Endodermal cell (in vitro differentiated cells): ENCODE measurements around the gene SLC32A1. TPM values are rescaled to one million over a fixed set of nuclear protein-coding genes. Genes with fewer than 3 reads are reported as not detected.
A peak's percentile ranks its signal among the peaks of the same experiment; 100 is the strongest.

Experiments used
- DNase-seq: peaks from one replicate; pipeline ENCODE4 v3.0.0-alpha.2; 2017
- H3K27ac ChIP-seq: 2 replicates; pipeline ENCODE4 v1.5.1; 2013; ENCODE audit warnings: mild to moderate bottlenecking, low read depth, low read length, moderate library complexity
- H3K27me3 ChIP-seq: 2 replicates; pipeline ENCODE4 v1.6.1; 2013; ENCODE audit warnings: mild to moderate bottlenecking, low read length, moderate library complexity; ENCODE audit not compliant: insufficient read depth, control insufficient read depth, poor library complexity, severe bottlenecking
- H3K36me3 ChIP-seq: 2 replicates; pipeline ENCODE4 v1.7.0; 2013; ENCODE audit warnings: mild to moderate bottlenecking, low read length, moderate library complexity; ENCODE audit not compliant: control insufficient read depth, insufficient read depth
- H3K4me1 ChIP-seq: one replicate; pipeline ENCODE4 v1.7.0; 2013; ENCODE audit warnings: low read length; ENCODE audit not compliant: control insufficient read depth, insufficient read depth
- H3K4me3 ChIP-seq: 2 replicates; pipeline ENCODE4 v1.5.1; 2013; ENCODE audit warnings: mild to moderate bottlenecking, low read length, moderate library complexity
- H3K9ac ChIP-seq: 2 replicates; pipeline ENCODE4 v1.6.1; 2013; ENCODE audit warnings: mild to moderate bottlenecking, low read length, moderate library complexity; ENCODE audit not compliant: poor library complexity, severe bottlenecking; ENCODE audit errors: extremely low read depth
- H3K9me3 ChIP-seq: 2 replicates; pipeline ENCODE4 v1.6.1; 2013; ENCODE audit warnings: mild to moderate bottlenecking, low read length, moderate library complexity; ENCODE audit not compliant: control insufficient read depth
- H3K27ac Mint-ChIP-seq: 2 replicates; pipeline ENCODE4 v1.8.0; 2020; ENCODE audit warnings: mixed read lengths
- H3K27me3 Mint-ChIP-seq: 2 replicates; pipeline ENCODE4 v1.8.0; 2021; ENCODE audit warnings: mild to moderate bottlenecking, mixed read lengths; ENCODE audit not compliant: insufficient read depth
- H3K36me3 Mint-ChIP-seq: 2 replicates; pipeline ENCODE4 v1.8.0; 2020; ENCODE audit warnings: low read depth, mixed read lengths
- H3K4me1 Mint-ChIP-seq: 2 replicates; pipeline ENCODE4 v1.8.0; 2020; ENCODE audit warnings: mixed read lengths
- H3K4me3 Mint-ChIP-seq: 2 replicates; pipeline ENCODE4 v1.8.0; 2020; ENCODE audit warnings: mild to moderate bottlenecking, moderate library complexity, mixed read lengths
- H3K9me3 Mint-ChIP-seq: 2 replicates; pipeline ENCODE4 v1.8.0; 2020; ENCODE audit warnings: mild to moderate bottlenecking, mixed read lengths
- CTCF ChIP-seq: fragments of 200-600 bp; sonication (generic); conservative IDR thresholded peaks from 2 replicates; pipeline ENCODE4 v1.5.0; 2021; ENCODE audit warnings: antibody characterized with exemption, mild to moderate bottlenecking
- WGBS, 2 experiments: methylation state at CpG; one replicate each; pipeline versions ENCODE4 v1.1.5 to v1.1.7; 2013; ENCODE audit warnings: missing lambda C conversion rate in 2 of 2, mixed read lengths in 1 of 2; ENCODE audit not compliant: insufficient coverage in 1 of 2, insufficient read length in 1 of 2; 5-methylcytosine and 5-hydroxymethylcytosine counted together
- total RNA-seq, 2 donors: library from RNA; stranded (reverse); fragmentation: NEBNext Ultra II Directional in 1 of 2; extraction: Animal tissue kit (Norgen Biotek cat#: 25700) in 1 of 2; gene quantifications; 2 replicates in 1 of 2; 3 replicates in 1 of 2; pipeline ENCODE4 v1.2.1, GENCODE V29; 2021

Gene SLC32A1
- total RNA-seq, 2 donors from 2014 or later, result not detected

DNA sequence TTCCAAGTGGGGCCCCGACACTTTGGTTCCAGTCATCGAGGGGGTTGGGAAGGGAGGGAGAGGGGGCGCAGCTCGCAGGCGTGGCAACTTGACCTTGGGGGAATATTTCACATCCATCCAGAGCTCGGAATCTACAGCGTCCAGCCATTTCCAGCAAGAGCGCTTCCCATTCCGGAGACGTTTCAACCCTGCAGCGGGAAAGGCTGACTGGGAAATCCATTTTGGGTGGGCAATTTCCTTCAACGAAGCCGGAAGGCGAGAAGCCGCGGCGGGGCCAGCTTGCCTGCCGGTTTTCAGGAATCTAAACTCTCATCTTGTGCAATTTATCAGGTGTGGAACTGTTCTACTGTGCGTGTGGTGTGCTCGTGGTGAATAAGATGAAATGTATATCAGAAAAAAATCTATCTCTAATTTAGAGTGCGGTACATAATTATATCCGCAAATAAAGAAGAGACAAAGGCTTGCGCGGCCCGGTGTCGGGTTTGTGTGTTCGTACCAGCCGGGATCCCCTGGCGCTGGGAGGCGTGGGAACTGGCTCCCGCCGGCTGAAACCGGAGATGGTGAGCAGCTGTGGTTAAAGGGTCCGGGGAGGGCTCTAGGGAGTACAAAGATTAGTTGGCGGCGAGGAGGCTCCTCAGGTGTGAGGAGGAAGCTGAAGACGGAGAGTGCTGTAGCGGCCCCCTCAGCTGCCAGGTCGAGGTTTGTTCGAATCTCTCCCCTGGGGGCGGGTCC, 4.8 kb downstream of the SLC32A1 start:
- Histone ChIP-seq H3K4me3 (no peak overlapping the region), H3K27me3 (peaks cover 100% of the 10 kb centered on the region), H3K9ac (no peak overlapping the region), H3K9me3 (no peaks in the 10 kb centered on the region), H3K27ac (no peak overlapping the region), H3K4me1 (peaks cover 15% of the 10 kb centered on the region), H3K36me3 (no peaks in the 10 kb centered on the region)
- peaks cover 37% of the 10 kb centered on the region for H3K4me1 Mint-ChIP-seq
- TF ChIP-seq CTCF, result no peak
- H3K4me3 Mint-ChIP-seq, result peak overlapping the region; percentile 38
- DNase-seq, result peak; percentile 88
- H3K27ac Mint-ChIP-seq, result no peak overlapping the region
- H3K27me3 Mint-ChIP-seq, result peaks cover 99% of the 10 kb centered on the region
- H3K36me3 Mint-ChIP-seq, result no peaks in the 10 kb centered on the region
- whole genome bisulfite sequencing, 2 experiments, result 1 to 3% methylated on average over 23 to 39 of the region's 41 CpGs
- peaks cover 2% of the 10 kb centered on the region for H3K9me3 Mint-ChIP-seq

- Histone ChIP-seq H3K4me1 (peaks cover 11% of the 10 kb centered on the region), H3K9ac (no peak overlapping the region), H3K27me3 (peaks cover 99% of the 10 kb centered on the region), H3K36me3 (no peaks in the 10 kb centered on the region), H3K27ac (no peak overlapping the region), H3K9me3 (no peaks in the 10 kb centered on the region), H3K4me3 (no peak overlapping the region)
- DNase-seq, result no peak
- 16 to 33% methylated on average over 4 to 7 of the region's 7 CpGs for WGBS, 2 experiments
- Mint-ChIP-seq H3K4me3 (no peak overlapping the region), H3K9me3 (peaks cover 2% of the 10 kb centered on the region), H3K27ac (no peak overlapping the region), H3K4me1 (peaks cover 37% of the 10 kb centered on the region), H3K27me3 (peaks cover 98% of the 10 kb centered on the region), H3K36me3 (no peaks in the 10 kb centered on the region)
- no peak for TF ChIP-seq CTCF
Observed at GRCh38 chr20:38729767-38730166, 5.5 kb downstream of the SLC32A1 start.

DNA sequence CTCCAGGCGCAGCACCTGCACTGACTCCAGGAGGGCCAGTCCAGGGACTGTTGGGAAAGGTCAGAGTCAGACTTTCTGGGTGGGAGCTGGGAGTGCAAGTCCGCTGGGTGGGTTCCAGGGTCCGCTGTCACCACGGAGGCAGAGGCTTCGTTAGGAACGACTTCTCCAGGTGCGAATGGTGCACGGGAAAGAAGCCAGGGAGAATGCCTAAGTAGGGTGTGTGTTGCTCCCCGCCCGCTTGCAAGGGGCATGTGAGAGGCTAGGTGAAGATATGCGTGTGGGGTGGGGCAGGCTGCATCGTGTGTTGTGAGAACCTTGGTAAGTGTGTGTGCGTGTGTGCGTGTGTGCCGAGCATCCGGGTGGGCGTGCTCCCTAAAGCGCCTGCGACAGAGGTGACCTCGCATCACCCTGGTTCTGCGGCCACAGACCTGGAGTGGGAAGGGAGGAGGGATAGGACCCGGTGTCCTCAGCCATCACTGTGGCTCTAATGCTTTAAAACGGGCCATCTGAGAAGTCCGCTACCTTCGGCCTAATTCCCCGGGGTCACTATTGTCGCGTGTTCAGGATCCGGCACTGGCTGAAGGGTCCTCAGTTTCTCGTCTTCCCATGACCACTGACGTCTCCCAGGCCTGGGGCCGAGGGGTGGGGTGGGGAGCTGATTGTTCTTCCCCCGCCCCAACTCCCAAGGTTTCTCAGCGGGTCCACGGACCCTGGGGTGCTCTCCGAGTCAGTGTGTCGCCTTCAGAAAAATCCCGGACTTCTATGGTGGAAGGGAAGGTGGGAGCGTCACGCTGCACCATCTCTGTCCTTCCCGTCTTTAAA, 6.1 kb downstream of the SLC32A1 start:
- Histone ChIP-seq H3K27ac (no peak overlapping the region), H3K9ac (no peak overlapping the region), H3K27me3 (peaks cover 93% of the 10 kb centered on the region), H3K4me3 (peak overlapping the region; percentile 81), H3K9me3 (no peaks in the 10 kb centered on the region), H3K4me1 (peaks cover 7% of the 10 kb centered on the region), H3K36me3 (no peaks in the 10 kb centered on the region)
- no peaks in the 10 kb centered on the region for H3K36me3 Mint-ChIP-seq
- H3K4me3 Mint-ChIP-seq, result peak overlapping the region; percentile 43
- H3K27ac Mint-ChIP-seq, result no peak overlapping the region
- peaks cover 5% of the 10 kb centered on the region for H3K9me3 Mint-ChIP-seq
- peaks cover 35% of the 10 kb centered on the region for H3K4me1 Mint-ChIP-seq
- DNase-seq, result peak; percentile 56
- H3K27me3 Mint-ChIP-seq, result peaks cover 98% of the 10 kb centered on the region
- TF ChIP-seq CTCF, result no peak
- 5 to 8% methylated on average over 22 to 41 of the region's 41 CpGs for WGBS, 2 experiments
